Measurements from ENCODE around the gene GBF1.

GBF1 gene

DNA sequence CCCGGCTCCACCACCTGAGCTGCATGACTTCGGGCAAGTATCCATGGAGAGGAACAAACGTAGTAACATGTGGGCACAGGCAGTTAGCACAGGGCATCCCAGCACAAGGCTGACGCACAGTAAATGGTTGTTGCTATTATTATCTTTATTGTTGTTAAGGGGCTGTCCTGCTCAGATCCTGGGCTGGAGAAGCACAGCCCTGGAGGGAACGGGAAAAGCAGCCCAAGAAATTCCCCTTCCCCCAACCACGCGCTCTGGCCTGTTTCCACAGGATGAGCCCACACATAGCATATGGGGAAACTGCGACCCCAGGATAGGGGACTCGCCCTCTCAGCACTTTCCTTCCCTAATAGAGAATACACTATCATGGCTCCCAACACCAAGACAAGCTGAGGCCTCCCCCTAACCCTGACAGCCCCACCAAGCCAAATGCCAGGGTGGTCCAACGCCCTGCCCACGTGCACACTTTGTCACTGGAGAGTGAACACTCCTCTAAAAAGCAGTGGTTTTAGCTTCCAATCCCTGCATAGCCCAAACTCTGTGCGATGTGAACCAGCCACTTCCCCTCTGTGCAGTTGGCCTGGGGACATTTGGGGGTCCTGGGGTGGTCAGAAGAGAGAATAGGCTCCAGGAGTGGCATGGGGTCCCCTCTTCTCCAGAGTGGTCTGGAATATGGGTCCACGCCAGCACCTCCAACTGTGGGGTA, 162.2 kb downstream of the GBF1 start:
- H3K9ac ChIP-seq (ENCODE audit: insufficient read length), result no peak overlapping the region
- DNase-seq (ENCODE audit: low read depth, low spot score), result no peak
- no peak overlapping the region for H3K4me3 ChIP-seq
- H3K27ac ChIP-seq, result no peak overlapping the region
- no peaks in the 10 kb centered on the region for H3K9me3 ChIP-seq (ENCODE audit: low read depth, low read length)
- no peaks in the 10 kb centered on the region for H3K36me3 ChIP-seq (ENCODE audit: insufficient read depth, low read length)
- no peak for TF ChIP-seq EZH2 (IDR thresholded peaks at IDR 0.05)
- TF ChIP-seq POLR2AphosphoS5 (IDR thresholded peaks at IDR 0.05; ENCODE audit: borderline replicate concordance, low read depth, low read length), result no peak
- no peak for TF ChIP-seq FOXP2 (optimal IDR thresholded peaks at IDR 0.05; ENCODE audit: control extremely low read depth, extremely low read length, insufficient read depth)

DNA sequence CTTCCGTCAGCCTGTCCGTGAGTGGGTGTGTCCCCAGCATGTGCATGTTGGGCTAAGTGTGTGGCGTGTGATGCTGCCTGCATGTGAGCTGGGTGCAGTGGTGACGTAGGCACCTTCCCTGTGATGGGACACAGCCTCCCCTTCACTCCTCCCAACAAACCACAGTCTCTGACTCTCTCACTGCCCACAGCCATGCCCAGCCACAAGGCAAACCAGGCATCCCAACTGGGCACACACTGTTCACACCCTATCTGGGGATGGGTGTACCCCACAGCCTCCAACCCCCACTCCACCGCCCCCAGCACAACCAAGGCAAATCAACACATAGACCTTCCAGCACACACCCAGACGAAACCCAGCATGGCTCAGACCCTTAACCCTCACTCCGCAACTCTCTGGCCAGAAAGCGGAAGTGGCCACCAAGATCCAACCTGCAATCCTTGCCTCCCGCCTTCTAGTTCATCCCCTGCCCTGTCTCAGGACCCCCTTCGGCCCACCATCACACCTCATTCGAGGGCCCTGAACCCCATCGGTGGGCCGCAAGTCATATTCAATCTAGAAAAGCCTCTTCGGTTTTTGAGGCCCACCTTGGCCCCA, 162.9 kb downstream of the GBF1 start:
- Histone ChIP-seq H3K9me3 (ENCODE audit: low read depth, low read length) (no peaks in the 10 kb centered on the region), H3K27ac (no peak overlapping the region), H3K36me3 (ENCODE audit: insufficient read depth, low read length) (no peaks in the 10 kb centered on the region), H3K9ac (ENCODE audit: insufficient read length) (no peak overlapping the region), H3K4me3 (peak overlapping the region; percentile 71)
- DNase-seq (ENCODE audit: low read depth, low spot score), result no peak
- TF ChIP-seq POLR2AphosphoS5 (IDR thresholded peaks at IDR 0.05; ENCODE audit: borderline replicate concordance, low read depth, low read length), result no peak
- TF ChIP-seq FOXP2 (optimal IDR thresholded peaks at IDR 0.05; ENCODE audit: control extremely low read depth, extremely low read length, insufficient read depth), result no peak
- no peak for TF ChIP-seq EZH2 (IDR thresholded peaks at IDR 0.05)

DNA sequence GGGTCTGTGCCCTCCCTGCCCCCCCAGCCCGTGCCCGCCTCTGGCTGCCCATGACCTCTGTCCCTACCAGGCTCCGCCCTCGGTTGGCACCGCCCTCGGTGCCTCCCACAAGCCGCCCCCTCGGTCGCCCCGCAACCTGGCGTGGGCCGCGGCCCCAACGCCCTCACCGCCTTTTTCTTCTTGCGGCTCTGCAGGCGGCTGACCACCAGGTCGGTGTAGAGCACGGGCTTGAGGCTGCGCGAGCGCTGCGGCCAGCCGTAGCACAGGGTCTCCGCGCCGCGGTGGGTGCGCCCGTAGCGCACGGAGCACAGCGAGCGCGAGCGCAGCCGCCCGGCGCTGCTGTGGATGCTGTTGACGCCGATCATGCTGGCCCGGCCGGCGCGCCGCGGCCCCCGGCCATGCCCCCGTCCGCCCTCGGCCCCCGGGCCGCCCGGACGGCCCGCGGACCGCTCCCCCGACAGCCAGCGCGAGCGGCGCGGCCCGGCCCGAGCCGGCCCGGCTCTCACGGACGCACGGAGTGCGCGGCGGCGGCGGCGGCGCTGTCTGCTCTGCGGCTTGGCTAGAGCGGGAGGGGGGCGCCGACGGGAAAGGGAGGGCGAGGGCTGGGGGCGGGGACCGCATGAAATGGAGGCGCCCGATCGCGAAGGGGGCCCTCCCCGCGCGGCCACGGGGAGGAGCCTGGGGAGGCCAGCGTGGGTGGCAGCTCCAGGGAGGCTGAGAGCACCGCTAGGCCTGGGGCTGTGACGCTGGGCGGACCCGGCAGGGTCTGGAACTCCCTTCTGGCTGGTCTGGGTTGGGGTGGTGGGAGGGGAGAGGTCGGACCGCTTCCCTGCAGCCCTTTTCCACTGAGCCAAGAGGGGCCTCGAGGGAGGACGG, 163.6 kb downstream of the GBF1 start:
- Histone ChIP-seq H3K36me3 (ENCODE audit: insufficient read depth, low read length) (no peaks in the 10 kb centered on the region), H3K27ac (no peak overlapping the region), H3K9me3 (ENCODE audit: low read depth, low read length) (no peaks in the 10 kb centered on the region), H3K9ac (ENCODE audit: insufficient read length) (no peak overlapping the region), H3K4me3 (peak overlapping the region; percentile 71)
- no peak for DNase-seq (ENCODE audit: low read depth, low spot score)
- no peak for TF ChIP-seq POLR2AphosphoS5 (IDR thresholded peaks at IDR 0.05; ENCODE audit: borderline replicate concordance, low read depth, low read length)
- no peak for TF ChIP-seq FOXP2 (optimal IDR thresholded peaks at IDR 0.05; ENCODE audit: control extremely low read depth, extremely low read length, insufficient read depth)
- TF ChIP-seq EZH2 (IDR thresholded peaks at IDR 0.05), result no peak

DNA sequence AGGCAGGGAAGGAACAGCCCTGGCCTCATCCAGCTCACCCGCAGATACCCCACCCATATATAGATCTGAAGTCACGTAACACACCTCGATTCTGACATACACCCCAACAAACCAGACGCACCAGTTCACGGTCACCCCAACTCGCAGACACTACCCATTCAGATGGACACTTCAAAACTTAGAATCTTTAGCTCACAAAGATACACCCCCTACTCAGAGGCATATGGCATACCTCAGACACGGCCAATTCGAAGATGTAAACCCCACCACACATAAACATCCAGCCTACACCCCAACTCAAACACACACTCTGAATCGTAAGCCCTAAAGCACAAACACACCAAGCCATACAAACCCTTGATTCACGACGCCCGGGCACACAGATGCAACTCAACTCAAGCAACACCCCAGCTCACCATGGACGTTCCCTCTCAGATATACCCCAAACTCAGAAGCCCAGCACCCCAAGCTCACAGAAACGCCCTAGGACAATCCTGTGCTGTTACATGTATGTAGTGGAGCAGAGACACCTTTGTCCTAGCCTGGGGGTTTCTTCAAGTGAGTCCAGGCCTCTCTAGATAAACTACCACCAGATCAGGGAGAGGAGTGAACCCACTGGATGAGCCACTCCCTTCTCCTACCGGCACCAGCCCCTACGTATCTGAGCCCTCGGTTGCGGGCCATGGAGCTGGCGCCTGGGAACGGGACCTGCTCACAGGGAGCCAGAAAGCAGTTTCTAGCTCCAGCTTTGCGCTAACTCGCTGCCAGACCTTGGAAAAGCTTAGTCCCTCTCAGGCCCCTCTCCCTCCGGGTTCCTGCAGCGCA, 164.5 kb downstream of the GBF1 start:
- H3K36me3 ChIP-seq (ENCODE audit: insufficient read depth, low read length), result no peaks in the 10 kb centered on the region
- no peak for TF ChIP-seq FOXP2 (optimal IDR thresholded peaks at IDR 0.05; ENCODE audit: control extremely low read depth, extremely low read length, insufficient read depth)
- TF ChIP-seq EZH2 (IDR thresholded peaks at IDR 0.05), result no peak
- no peak for TF ChIP-seq POLR2AphosphoS5 (IDR thresholded peaks at IDR 0.05; ENCODE audit: borderline replicate concordance, low read depth, low read length)
- peak overlapping the region; percentile 71 for H3K4me3 ChIP-seq
- no peaks in the 10 kb centered on the region for H3K9me3 ChIP-seq (ENCODE audit: low read depth, low read length)
- DNase-seq (ENCODE audit: low read depth, low spot score), result no peak
- no peak overlapping the region for H3K9ac ChIP-seq (ENCODE audit: insufficient read length)
- peak overlapping the region; percentile 19; the same call in 1 of the 2 replicates for H3K27ac ChIP-seq

DNA sequence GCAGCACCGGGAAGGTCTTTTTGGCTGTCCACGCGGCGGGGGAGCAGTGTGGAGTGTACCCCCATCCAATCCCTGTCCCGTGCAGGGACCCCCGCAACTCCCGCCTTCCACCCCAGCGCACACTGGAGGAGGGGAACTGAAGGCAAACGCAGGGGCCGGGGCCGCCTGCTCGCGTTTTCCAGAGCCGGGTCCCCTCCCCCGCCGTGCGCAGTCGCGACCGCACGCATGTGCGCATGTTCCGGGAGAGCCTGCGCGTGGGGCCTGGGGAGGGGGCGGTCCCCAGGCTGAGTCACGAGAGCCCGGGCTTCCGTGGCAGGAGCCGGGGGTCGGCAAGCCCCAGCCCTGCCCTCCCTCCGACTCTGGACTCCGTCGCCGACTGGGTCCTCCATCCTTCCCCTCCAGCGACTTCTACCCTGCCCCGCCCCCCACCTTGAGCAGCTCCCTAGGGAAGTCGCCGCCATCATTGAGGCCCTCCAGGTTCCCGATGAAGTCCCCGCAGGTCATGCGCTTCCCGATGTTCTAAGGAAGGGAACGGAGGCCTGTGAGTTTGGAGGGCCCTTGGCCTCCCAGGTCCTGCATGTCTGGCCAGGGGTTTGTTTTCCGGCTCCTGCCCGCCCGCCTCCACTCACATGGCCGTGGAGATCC, 165.2 kb downstream of the GBF1 start:
- DNase-seq (ENCODE audit: low read depth, low spot score), result no peak
- Histone ChIP-seq H3K9me3 (ENCODE audit: low read depth, low read length) (no peaks in the 10 kb centered on the region), H3K27ac (peak overlapping the region; percentile 19; the same call in 1 of the 2 replicates), H3K36me3 (ENCODE audit: insufficient read depth, low read length) (no peaks in the 10 kb centered on the region), H3K9ac (ENCODE audit: insufficient read length) (no peak overlapping the region), H3K4me3 (peak overlapping the region; percentile 71)
- TF ChIP-seq POLR2AphosphoS5 (IDR thresholded peaks at IDR 0.05; ENCODE audit: borderline replicate concordance, low read depth, low read length) (peak; percentile 49; the same call in 1 of the 2 replicates), EZH2 (IDR thresholded peaks at IDR 0.05) (no peak)

DNA sequence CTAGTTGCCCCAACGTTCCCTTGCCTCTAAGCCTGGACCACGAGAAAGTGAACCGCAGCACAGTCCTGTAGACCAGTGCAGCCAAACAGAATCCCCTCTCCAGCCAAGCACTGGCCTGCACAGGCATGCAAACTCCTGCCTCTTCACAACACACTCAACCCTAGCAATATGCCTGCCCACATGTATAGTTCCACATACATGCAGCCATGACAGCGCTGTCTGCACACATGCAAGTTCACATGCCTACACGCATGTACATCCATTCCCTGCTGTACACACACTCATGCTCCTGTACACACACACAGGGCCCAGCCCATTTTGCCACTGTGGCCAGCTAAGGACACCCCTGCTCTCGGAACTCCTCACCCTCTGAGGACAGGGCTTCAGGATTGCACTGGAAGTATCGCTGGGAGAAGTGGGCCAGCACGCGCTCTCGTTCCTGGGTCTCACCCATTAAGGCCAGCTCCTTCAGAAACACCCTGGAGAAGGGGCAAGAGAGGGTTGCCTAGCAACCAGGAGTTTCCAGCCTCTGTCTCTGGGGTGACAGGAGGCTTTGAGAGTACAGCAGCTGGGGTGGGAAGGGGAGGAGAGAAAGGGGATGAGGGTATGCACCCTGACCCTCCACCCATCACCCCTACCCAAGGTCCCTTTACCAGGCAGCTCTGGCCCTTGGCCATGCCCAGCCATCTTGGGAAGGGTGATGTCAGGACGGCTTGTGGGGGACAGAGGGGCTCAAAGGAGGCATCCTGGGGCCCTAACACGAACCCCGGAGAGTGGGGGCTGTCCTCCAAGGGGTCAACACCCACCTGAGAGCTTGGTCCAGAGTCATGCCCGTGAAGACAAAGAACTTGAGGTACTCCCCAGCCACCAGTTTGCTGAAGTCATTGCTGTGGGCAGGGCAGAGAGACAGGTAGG, 166.3 kb downstream of the GBF1 start:
- TF ChIP-seq POLR2AphosphoS5 (IDR thresholded peaks at IDR 0.05; ENCODE audit: borderline replicate concordance, low read depth, low read length) (no peak), EZH2 (IDR thresholded peaks at IDR 0.05) (no peak), FOXP2 (optimal IDR thresholded peaks at IDR 0.05; ENCODE audit: control extremely low read depth, extremely low read length, insufficient read depth) (no peak)
- H3K4me3 ChIP-seq, result no peak overlapping the region
- H3K36me3 ChIP-seq (ENCODE audit: insufficient read depth, low read length), result no peaks in the 10 kb centered on the region
- no peak overlapping the region for H3K27ac ChIP-seq
- H3K9me3 ChIP-seq (ENCODE audit: low read depth, low read length), result no peaks in the 10 kb centered on the region
- no peak for DNase-seq (ENCODE audit: low read depth, low spot score)
- no peak overlapping the region for H3K9ac ChIP-seq (ENCODE audit: insufficient read length)

DNA sequence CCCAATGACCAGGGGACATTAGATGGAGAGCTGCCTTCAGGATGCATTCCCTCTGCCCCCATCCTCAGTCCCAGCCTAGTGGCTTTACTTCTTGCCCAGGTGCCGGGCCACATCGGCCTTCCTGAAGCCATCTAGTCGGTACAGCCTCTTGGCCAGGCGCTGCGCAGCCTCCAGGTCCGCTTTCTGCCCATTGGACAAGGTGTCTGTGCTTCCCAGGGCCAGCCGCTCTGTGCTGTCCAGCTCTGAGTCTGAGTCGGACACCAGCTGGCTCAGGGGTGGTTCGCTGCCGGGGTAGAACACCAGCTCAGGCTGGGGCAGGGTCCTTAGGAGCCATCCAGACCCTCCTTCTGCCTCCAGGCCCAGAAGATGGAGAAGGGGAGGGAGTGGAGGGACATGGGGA, 167.0 kb downstream of the GBF1 start:
- H3K9ac ChIP-seq (ENCODE audit: insufficient read length), result no peak overlapping the region
- H3K36me3 ChIP-seq (ENCODE audit: insufficient read depth, low read length), result no peaks in the 10 kb centered on the region
- H3K9me3 ChIP-seq (ENCODE audit: low read depth, low read length), result no peaks in the 10 kb centered on the region
- DNase-seq (ENCODE audit: low read depth, low spot score), result no peak
- no peak for TF ChIP-seq POLR2AphosphoS5 (IDR thresholded peaks at IDR 0.05; ENCODE audit: borderline replicate concordance, low read depth, low read length)
- TF ChIP-seq FOXP2 (optimal IDR thresholded peaks at IDR 0.05; ENCODE audit: control extremely low read depth, extremely low read length, insufficient read depth), result no peak
- no peak for TF ChIP-seq EZH2 (IDR thresholded peaks at IDR 0.05)
- H3K4me3 ChIP-seq, result no peak overlapping the region
- no peak overlapping the region for H3K27ac ChIP-seq
